ENCODE measurements around the gene FCAMR.

The FCAMR gene

GRCh38 chr1:206930210-206930798, 40.0 kb downstream of the FCAMR start:
- DNase-seq = no peak

GRCh38 chr1:206929524-206929923, 40.7 kb downstream of the FCAMR start:
- DNase-seq = no peak

DNA sequence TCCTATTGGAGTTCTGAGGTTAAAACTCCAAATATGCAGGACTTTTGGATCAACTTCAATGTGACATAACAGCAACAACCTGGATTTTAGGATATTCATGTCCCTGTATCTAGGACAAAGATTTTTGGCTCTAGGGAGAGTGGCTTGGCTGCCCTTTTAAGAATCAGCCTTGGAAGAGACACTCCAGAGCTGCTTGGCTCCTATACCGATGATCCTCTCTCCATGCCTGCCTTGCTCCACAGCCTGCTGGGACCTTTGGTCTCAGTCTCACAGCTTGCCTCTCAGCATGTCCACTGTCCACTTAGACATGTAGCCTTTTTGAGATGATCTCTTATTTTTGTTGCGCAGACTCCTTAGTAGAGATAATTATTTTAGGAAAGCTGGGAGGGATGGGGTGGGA, 44.0 kb downstream of the FCAMR start:
- no peak for DNase-seq

DNA sequence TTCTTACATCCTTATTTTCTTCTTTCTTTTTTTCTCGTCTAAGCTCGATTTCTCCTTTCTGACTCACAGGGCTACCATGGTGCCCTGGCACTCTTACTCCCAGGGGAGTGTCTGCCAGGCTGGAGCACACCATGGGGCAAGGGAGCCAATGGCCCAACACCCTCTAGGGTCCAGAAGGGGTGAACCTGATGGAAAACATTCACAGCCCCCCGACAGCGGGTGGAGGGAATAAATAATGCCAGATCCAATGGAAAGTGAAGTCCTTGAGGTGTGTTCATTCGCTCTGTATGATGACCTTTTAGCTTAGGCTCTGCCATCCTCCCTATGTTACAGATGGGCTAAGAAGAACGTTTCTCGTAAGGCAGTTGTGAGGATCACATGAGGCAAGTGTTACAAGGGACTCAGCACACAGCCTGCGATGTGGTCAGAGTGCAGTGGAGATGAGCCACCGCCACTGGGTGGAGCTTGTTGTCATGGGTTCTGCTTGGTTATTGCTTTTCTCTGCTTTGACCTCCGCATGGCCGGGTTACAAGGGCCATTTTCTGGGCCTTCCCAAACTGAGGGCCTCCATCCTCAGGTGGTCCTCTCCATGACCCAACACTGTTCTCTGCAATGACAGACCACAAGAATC, 45.0 kb downstream of the FCAMR start:
- peak; percentile 37 for DNase-seq

- DNase-seq = peak; percentile 37
These were observed 45.6 kb downstream of the FCAMR start for GRCh38 chr1:206924592-206925105.

DNA sequence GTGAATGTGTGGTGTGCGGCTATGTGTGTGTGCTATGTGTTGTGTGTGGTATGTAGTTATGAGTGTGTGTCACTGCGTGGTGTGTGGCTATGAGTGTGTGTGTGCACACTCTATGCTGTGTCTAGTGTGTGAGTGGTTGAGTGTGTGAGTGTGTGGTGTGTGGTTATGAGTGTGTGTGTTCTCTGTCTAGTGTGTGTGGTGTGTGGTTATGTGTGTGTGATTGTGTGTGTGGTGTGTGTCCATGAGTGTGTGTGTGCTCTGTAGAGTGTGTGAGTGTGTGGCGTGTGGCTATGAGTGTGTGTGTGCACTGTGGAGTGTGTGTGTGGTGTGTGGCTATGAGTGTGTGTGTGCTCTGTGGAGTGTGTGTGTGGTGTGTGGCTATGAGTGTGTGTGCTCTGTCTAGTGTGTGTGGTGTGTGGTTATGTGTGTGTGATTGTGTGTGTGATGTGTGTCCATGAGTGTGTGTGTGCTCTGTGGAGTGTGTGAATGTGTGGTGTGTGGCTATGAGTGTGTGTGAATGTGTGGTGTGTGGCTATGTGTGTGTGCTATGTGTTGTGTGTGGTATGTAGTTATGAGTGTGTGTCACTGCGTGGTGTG, 46.2 kb downstream of the FCAMR start:
- peak; percentile 16 for DNase-seq

GRCh38 chr1:206923009-206923960, 47.0 kb downstream of the FCAMR start:
- DNase-seq = peak; percentile 44

GRCh38 chr1:206922524-206922923, 47.7 kb downstream of the FCAMR start:
- DNase-seq = no peak

DNA sequence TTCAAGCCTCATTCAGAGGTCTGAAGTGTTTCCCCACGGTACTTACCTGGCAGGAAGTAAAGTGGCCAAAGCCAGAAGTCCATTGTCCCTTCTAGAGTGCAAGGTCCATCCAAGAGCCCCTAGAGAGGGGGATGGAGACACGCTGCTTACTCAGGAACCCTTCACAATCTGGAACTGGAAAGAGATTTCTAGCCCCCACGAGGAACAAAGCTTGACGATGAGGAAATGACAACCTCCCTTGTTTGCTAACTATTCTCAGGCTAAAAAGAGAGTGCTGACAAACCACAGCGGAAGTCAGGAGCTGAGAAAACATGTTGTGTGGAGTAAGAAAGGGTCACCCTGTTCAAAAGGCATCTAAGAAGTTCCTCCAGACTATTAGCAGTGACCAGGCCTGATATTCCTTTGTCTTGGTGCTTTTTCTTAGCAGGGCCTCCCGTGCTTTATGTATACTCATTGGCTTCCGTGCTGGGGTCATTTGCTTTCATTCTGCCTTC, 48.4 kb downstream of the FCAMR start, which contains the start of gene FCMR:
Gene FCMR, minus strand, starts transcription at position 170 of the 494 bp plus-strand sequence. Its CDS starts 87 bp downstream, at position 83.
- peak; percentile 89 for DNase-seq

DNA sequence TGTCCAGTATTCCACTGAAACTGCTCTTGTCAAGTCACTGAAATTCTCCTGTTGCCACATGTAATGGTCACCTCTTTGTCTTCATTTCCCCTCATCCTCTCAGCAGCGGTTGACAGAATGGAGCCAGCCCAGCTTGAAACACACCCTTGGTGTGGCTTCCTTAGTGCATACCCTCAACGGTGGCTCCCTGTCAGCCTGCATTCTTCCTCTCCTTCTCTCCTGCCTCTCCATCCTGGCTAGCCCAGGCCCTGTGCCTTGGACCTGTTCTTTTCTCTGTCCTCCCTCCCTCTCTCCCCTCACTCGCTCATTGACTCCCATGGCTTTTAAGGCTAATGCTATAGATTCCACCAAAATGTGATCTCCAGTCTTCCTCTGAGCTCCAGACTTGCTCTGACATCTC, 52.2 kb downstream of the FCAMR start:
- no peak for DNase-seq

GRCh38 chr1:206916000-206916709, 54.1 kb downstream of the FCAMR start:
- no peak for DNase-seq

DNA sequence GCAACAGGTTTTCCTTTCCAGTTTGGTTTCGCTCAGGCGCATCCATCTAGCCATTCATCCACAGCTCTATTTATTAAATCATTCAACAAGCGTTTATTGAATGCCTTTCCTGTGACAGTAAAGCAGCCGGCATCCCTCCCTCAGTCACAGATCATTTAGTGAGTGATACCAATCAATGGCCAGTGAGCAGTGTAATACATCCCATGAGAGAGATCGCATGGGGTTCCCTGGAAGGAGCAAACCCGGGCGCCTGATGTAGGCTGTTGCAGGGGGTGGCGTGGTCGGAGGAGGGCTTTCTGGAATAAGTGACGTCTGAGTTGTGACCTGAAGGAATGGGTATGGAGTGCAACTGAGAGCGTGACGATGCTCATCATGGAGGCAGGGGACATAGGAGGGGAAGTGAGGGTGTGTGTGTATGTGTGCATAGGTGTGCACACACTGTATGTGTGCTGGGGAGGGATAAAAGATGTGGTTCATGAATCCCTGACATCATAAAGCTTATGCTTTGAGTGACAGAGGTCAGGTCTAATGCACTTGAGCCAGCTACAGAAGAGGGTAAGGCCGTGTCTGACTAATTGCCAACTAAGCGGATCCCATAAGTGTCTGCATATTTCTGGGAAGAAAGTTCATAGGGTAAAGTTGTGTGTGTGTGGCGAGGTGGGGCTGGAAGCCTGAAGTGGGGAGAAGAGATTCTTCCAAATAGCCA, 55.1 kb downstream of the FCAMR start:
- DNase-seq = no peak

- DNase-seq = no peak
These were observed 56.3 kb downstream of the FCAMR start for GRCh38 chr1:206913766-206914537.

DNA sequence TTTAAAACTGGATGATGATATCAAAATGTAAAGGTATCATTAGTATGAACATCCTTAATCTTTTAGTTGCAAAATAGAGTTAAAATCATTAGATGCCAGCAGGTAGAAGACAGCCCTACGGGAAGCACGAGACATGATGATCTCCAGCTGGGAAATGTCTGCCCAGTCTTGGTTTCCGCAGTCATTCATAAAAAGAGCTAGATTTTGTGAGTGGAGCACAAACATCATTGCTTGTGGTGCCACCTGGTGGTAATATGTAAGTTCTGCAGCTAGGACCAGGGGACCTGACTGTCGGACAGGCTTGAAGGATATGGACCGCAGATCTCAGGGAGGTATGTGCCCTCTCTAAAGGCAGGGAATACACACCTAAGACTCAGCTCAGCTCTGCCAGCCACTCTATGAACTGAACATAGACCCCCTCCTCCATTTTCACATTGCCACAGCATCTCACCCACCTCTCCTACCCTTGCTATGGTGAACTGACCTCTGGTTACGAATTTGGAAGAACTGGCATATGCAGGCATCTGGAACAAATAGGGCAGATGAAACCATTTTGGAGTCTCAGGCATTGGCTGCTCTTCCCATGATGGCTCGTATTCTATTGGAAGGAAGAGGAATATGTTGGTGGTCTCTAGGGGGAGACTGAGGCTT, 57.7 kb downstream of the FCAMR start:
- peak; percentile 92 for DNase-seq

DNA sequence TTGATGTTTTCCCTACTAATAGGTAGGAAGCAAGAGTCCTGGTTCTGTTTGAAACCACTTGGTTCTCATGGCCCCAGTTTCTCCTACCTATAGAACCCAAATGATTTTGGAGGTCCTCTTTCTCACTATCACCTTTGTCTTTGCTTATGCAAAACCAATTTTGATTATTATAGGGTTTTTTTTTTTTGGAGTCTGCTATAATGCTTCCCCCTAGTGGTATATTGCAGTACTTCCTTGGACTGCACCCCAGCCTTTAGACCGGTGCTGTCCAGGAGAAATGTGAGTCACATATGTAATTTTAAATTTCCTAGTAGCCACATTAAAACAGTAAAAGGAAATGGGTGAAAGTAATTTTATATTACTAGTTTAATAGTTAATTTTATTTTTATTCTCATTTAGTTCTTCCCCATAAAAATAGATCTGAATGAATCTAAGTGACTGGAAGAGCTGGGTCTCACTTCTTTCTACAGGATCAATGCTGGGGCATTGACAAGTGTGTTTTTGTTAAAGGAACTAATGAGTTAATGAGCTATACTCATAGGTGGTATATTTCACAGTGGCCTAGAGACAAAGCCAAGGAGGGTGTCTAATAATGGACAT, 59.1 kb downstream of the FCAMR start:
- DNase-seq = peak; percentile 85

GRCh38 chr1:206909883-206910318, 60.4 kb downstream of the FCAMR start:
- peak; percentile 48 for DNase-seq

DNA sequence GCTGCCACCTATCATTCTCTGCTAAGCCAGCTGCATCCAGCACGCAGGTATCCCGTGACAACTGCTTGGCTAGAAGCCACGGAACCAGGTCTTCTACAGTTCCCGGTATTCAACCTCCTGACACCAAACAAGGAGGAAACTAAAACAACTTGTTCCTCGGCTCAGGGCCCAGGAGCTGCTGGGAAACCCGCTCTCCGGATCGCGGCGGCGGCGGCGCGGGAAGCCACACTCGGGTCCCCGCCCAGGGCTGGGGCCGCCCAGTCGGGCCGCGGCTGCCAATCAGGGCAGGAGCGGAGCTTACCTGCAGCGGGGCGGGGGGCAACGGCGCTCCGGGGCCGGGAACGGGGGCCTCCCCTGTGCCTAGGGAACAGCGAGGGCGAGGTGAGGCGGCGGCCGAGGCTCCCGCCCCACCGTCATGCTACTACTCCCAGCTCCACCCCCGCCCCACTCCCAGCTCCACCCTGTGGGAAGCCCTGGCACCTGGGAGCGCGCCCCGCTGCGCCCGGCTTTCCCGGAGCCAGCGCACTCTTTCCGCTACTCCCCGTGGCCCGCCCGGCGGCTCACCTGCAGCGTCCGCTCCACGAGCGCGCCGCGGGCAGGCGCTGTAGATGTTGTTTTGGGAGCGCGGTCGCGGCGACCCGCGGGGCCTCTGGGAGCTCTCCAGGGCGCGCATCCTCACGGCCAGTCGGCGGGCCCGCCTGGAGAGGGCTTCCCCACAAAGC, 60.9 kb downstream of the FCAMR start:
- peak; percentile 92 for DNase-seq

- DNase-seq = no peak
These were observed 62.2 kb downstream of the FCAMR start for GRCh38 chr1:206908038-206908437.
